Large intestine (tissue), 3 donors: ENCODE data around the gene SYT17. TPM values are rescaled to one million over a fixed set of nuclear protein-coding genes. Genes with fewer than 3 reads are reported as not detected.
"Not testable (repeated sequence)": the region's sequence is repeated elsewhere in the genome, so short reads cannot be mapped to it uniquely, and the experiment has no call there.

Experiments used
- DNase-seq, 2 donors: peaks; one replicate each; pipeline versions ENCODE4 v3.0.0 to v3.0.0-alpha.2; 2013
- H3K27ac ChIP-seq: one replicate; pipeline ENCODE4 v1.5.1; 2013; ENCODE audit warnings: low read length
- H3K27me3 ChIP-seq: 2 replicates; pipeline ENCODE4 v1.6.1; 2013; ENCODE audit warnings: low read length; ENCODE audit not compliant: control insufficient read depth, insufficient read depth
- H3K36me3 ChIP-seq: 2 replicates; pipeline ENCODE4 v1.6.1; 2013; ENCODE audit warnings: low read length; ENCODE audit not compliant: control insufficient read depth, insufficient read depth
- H3K4me1 ChIP-seq: one replicate; pipeline ENCODE4 v1.6.1; 2013; ENCODE audit warnings: low read length; ENCODE audit not compliant: control insufficient read depth, insufficient read depth
- H3K4me3 ChIP-seq: one replicate; pipeline ENCODE4 v1.5.1; 2013; ENCODE audit warnings: low read length
- H3K9me3 ChIP-seq: one replicate; pipeline ENCODE4 v1.6.1; 2013; ENCODE audit warnings: mild to moderate bottlenecking, low read depth, low read length, moderate library complexity; ENCODE audit not compliant: control insufficient read depth
- WGBS: methylation state at CpG from one replicate; pipeline ENCODE4 v1.1.5; 2013; ENCODE audit warnings: low lambda C conversion rate; ENCODE audit not compliant: insufficient coverage; 5-methylcytosine and 5-hydroxymethylcytosine counted together
- polyA plus RNA-seq: library from polyadenylated mRNA; unstranded; fragments of 120-200 nt; gene quantifications from one replicate; pipeline ENCODE4 v1.2.1, GENCODE V29; 2013

The SYT17 gene
- polyA plus RNA-seq, 1 donor, result 8.2 TPM

GRCh38 chr16:19184823-19185509 is 16.9 kb downstream of the SYT17 start:
- WGBS, result no CpG with 5 or more reads among the region's 9 CpGs
- H3K36me3 ChIP-seq, result peaks cover 5% of the 10 kb centered on the region
- H3K27me3 ChIP-seq, result no peaks in the 10 kb centered on the region
- no peak overlapping the region for H3K4me3 ChIP-seq
- H3K9me3 ChIP-seq, result no peaks in the 10 kb centered on the region
- H3K4me1 ChIP-seq, result no peaks in the 10 kb centered on the region
- H3K27ac ChIP-seq, result no peak overlapping the region
- DNase-seq, result no peak

GRCh38 chr16:19185510-19185851 is 17.4 kb downstream of the SYT17 start:
- Histone ChIP-seq H3K36me3 (peaks cover 5% of the 10 kb centered on the region), H3K27me3 (no peaks in the 10 kb centered on the region), H3K27ac (no peak overlapping the region), H3K9me3 (no peaks in the 10 kb centered on the region), H3K4me1 (no peaks in the 10 kb centered on the region), H3K4me3 (no peak overlapping the region)
- no CpG with 5 or more reads among the region's 8 CpGs for WGBS
- no peak for DNase-seq

- no peaks in the 10 kb centered on the region for H3K9me3 ChIP-seq
- no peaks in the 10 kb centered on the region for H3K27me3 ChIP-seq
- DNase-seq, result no peak
- no peak overlapping the region for H3K27ac ChIP-seq
- H3K36me3 ChIP-seq, result no peaks in the 10 kb centered on the region
- no peak overlapping the region for H3K4me3 ChIP-seq
- H3K4me1 ChIP-seq, result no peaks in the 10 kb centered on the region
- 96% methylated on average over 5 of the region's 6 CpGs for WGBS
Measured at GRCh38 chr16:19186408-19186807, 18.4 kb downstream of the SYT17 start.

- H3K4me3 ChIP-seq, H3K27me3 ChIP-seq, H3K4me1 ChIP-seq, H3K36me3 ChIP-seq, H3K9me3 ChIP-seq, H3K27ac ChIP-seq, DNase-seq: not testable (repeated sequence)
- 92% methylated on average over 2 of the region's 3 CpGs for WGBS
Measured at GRCh38 chr16:19187961-19188360, 19.9 kb downstream of the SYT17 start.

GRCh38 chr16:19188406-19188805 is 20.4 kb downstream of the SYT17 start:
- no peak for DNase-seq
- no peaks in the 10 kb centered on the region for H3K9me3 ChIP-seq
- no peak overlapping the region for H3K4me3 ChIP-seq
- H3K27me3 ChIP-seq, result no peaks in the 10 kb centered on the region
- H3K27ac ChIP-seq, result no peak overlapping the region
- no CpG with 5 or more reads among the region's 5 CpGs for WGBS
- no peaks in the 10 kb centered on the region for H3K4me1 ChIP-seq
- H3K36me3 ChIP-seq, result no peaks in the 10 kb centered on the region

- no peak overlapping the region for H3K4me3 ChIP-seq
- no peak overlapping the region for H3K27ac ChIP-seq
- DNase-seq, result no peak
- H3K9me3 ChIP-seq, result no peaks in the 10 kb centered on the region
- no CpG with 5 or more reads among the region's 4 CpGs for WGBS
- H3K4me1 ChIP-seq, result no peaks in the 10 kb centered on the region
- no peaks in the 10 kb centered on the region for H3K27me3 ChIP-seq
- H3K36me3 ChIP-seq, result peaks cover 5% of the 10 kb centered on the region
Measured at GRCh38 chr16:19192865-19193264, 24.8 kb downstream of the SYT17 start.

GRCh38 chr16:19196871-19197270 is 28.8 kb downstream of the SYT17 start:
- no peak overlapping the region for H3K27ac ChIP-seq
- no peaks in the 10 kb centered on the region for H3K4me1 ChIP-seq
- no peaks in the 10 kb centered on the region for H3K27me3 ChIP-seq
- 83% methylated on average over 1 of the region's 6 CpGs for WGBS
- H3K9me3 ChIP-seq, result peaks cover 6% of the 10 kb centered on the region
- H3K4me3 ChIP-seq, result no peak overlapping the region
- peaks cover 7% of the 10 kb centered on the region for H3K36me3 ChIP-seq
- no peak for DNase-seq

GRCh38 chr16:19203374-19203966 is 35.4 kb downstream of the SYT17 start:
- no peaks in the 10 kb centered on the region for H3K4me1 ChIP-seq
- WGBS, result 100% methylated on average over 2 of the region's 12 CpGs
- peaks cover 6% of the 10 kb centered on the region for H3K9me3 ChIP-seq
- no peak for DNase-seq
- no peak overlapping the region for H3K4me3 ChIP-seq
- no peaks in the 10 kb centered on the region for H3K36me3 ChIP-seq
- H3K27me3 ChIP-seq, result no peaks in the 10 kb centered on the region
- H3K27ac ChIP-seq, result no peak overlapping the region

GRCh38 chr16:19210280-19210924 is 42.4 kb downstream of the SYT17 start:
- no peak overlapping the region for H3K4me3 ChIP-seq
- no peak overlapping the region for H3K27ac ChIP-seq
- no peak for DNase-seq

GRCh38 chr16:19210968-19211367 is 42.9 kb downstream of the SYT17 start:
- Histone ChIP-seq H3K27me3 (no peaks in the 10 kb centered on the region), H3K4me3 (no peak overlapping the region), H3K36me3 (no peaks in the 10 kb centered on the region), H3K27ac (no peak overlapping the region), H3K9me3 (no peaks in the 10 kb centered on the region), H3K4me1 (no peaks in the 10 kb centered on the region)
- no CpG with 5 or more reads among the region's 12 CpGs for WGBS
- no peak for DNase-seq

More at GRCh38 chr16:19210280-19210924, 42.4 kb downstream of the SYT17 start:
- H3K27me3 ChIP-seq, result no peaks in the 10 kb centered on the region
- no peaks in the 10 kb centered on the region for H3K9me3 ChIP-seq
- no peaks in the 10 kb centered on the region for H3K36me3 ChIP-seq
- no peaks in the 10 kb centered on the region for H3K4me1 ChIP-seq
- WGBS, result 80% methylated on average over 6 of the region's 9 CpGs
